H9 (cell line): Measurements from ENCODE around the gene APPBP2. TPM values are rescaled to one million over a fixed set of nuclear protein-coding genes. Genes with fewer than 3 reads are reported as not detected.

Experiments used
- DNase-seq: peaks from one replicate; pipeline ENCODE4 v3.0.0-alpha.2; 2017
- H2AFZ ChIP-seq: one replicate; pipeline ENCODE4 v1.6.1; 2013; ENCODE audit warnings: mild to moderate bottlenecking, low read length, control low read depth, moderate library complexity
- H2AK5ac ChIP-seq: 2 replicates; pipeline ENCODE4 v1.6.1; 2013; ENCODE audit warnings: low read length, control low read depth, mixed read lengths; ENCODE audit not compliant: insufficient read length
- H2BK120ac ChIP-seq: one replicate; pipeline ENCODE4 v1.6.1; 2013; ENCODE audit warnings: low read depth, mild to moderate bottlenecking, low read length, control low read depth, inconsistent platforms; ENCODE audit not compliant: poor library complexity, severe bottlenecking
- H2BK12ac ChIP-seq: 2 replicates; pipeline ENCODE4 v1.6.1; 2013; ENCODE audit warnings: low read length, control low read depth, mixed read lengths, low read depth; ENCODE audit not compliant: insufficient read length
- H2BK15ac ChIP-seq: 2 replicates; pipeline ENCODE4 v1.6.1; 2013; ENCODE audit warnings: low read depth, low read length, control low read depth
- H2BK20ac ChIP-seq: one replicate; pipeline ENCODE4 v1.6.1; 2013; ENCODE audit warnings: low read depth, mild to moderate bottlenecking, low read length, control low read depth, inconsistent platforms; ENCODE audit not compliant: poor library complexity, severe bottlenecking
- H2BK5ac ChIP-seq: 2 replicates; pipeline ENCODE4 v1.6.1; 2013; ENCODE audit warnings: low read length, control low read depth, mixed read lengths; ENCODE audit not compliant: insufficient read length
- H3K14ac ChIP-seq: 2 replicates; pipeline ENCODE4 v1.6.1; 2013; ENCODE audit warnings: low read length, control low read depth; ENCODE audit not compliant: insufficient read depth
- H3K18ac ChIP-seq: 2 replicates; pipeline ENCODE4 v1.6.1; 2013; ENCODE audit warnings: low read depth, mild to moderate bottlenecking, mixed read lengths, low read length, control low read depth; ENCODE audit not compliant: insufficient read length
- H3K23ac ChIP-seq: 2 replicates; pipeline ENCODE4 v1.6.1; 2013; ENCODE audit warnings: low read length, control low read depth, mixed read lengths, low read depth; ENCODE audit not compliant: insufficient read length
- H3K23me2 ChIP-seq: 2 replicates; pipeline ENCODE4 v1.6.1; 2013; ENCODE audit warnings: low read depth, mild to moderate bottlenecking, mixed read lengths, low read length, control low read depth; ENCODE audit not compliant: insufficient read length, poor library complexity, severe bottlenecking
- H3K27ac ChIP-seq: 2 replicates; pipeline ENCODE4 v1.5.1; 2013; ENCODE audit warnings: low read length, control low read depth, mixed read lengths, low read depth; ENCODE audit not compliant: insufficient read length
- H3K27me3 ChIP-seq: 2 replicates; pipeline ENCODE4 v1.6.1; 2013; ENCODE audit warnings: low read length, control low read depth, inconsistent platforms; ENCODE audit not compliant: insufficient read depth
- H3K4ac ChIP-seq: 2 replicates; pipeline ENCODE4 v1.6.1; 2013; ENCODE audit warnings: low read depth, mild to moderate bottlenecking, control low read depth, inconsistent platforms, low read length, moderate library complexity
- H3K4me1 ChIP-seq: 2 replicates; pipeline ENCODE4 v1.6.1; 2013; ENCODE audit warnings: low read length, control low read depth, inconsistent platforms; ENCODE audit not compliant: insufficient read depth
- H3K4me2 ChIP-seq: 2 replicates; pipeline ENCODE4 v1.6.1; 2013; ENCODE audit warnings: low read length, control low read depth, mixed read lengths; ENCODE audit not compliant: insufficient read length, insufficient read depth
- H3K56ac ChIP-seq: 2 replicates; pipeline ENCODE4 v1.6.1; 2013; ENCODE audit warnings: low read depth, mild to moderate bottlenecking, mixed read lengths, low read length, control low read depth; ENCODE audit not compliant: insufficient read length
- H3K79me1 ChIP-seq: 2 replicates; pipeline ENCODE4 v1.6.1; 2013; ENCODE audit warnings: low read depth, mild to moderate bottlenecking, moderate library complexity, low read length, control low read depth, inconsistent platforms; ENCODE audit not compliant: insufficient read depth, poor library complexity, severe bottlenecking
- H3K79me2 ChIP-seq: 2 replicates; pipeline ENCODE4 v1.6.1; 2013; ENCODE audit warnings: low read length, control low read depth, inconsistent platforms; ENCODE audit not compliant: insufficient read depth
- H3K9ac ChIP-seq: 2 replicates; pipeline ENCODE4 v1.6.1; 2013; ENCODE audit warnings: low read length, control low read depth, mixed read lengths; ENCODE audit not compliant: insufficient read length; ENCODE audit errors: extremely low read depth
- H3K9me3 ChIP-seq: one replicate; pipeline ENCODE4 v1.6.1; 2013; ENCODE audit warnings: low read depth, low read length, inconsistent platforms; ENCODE audit not compliant: control insufficient read depth
- H3T11ph ChIP-seq: one replicate; pipeline ENCODE4 v1.6.1; 2013; ENCODE audit warnings: mild to moderate bottlenecking, low read length, control low read depth, inconsistent platforms
- H4K20me1 ChIP-seq: one replicate; pipeline ENCODE4 v1.6.1; 2013; ENCODE audit not compliant: control insufficient read depth, insufficient read length, insufficient read depth
- H4K5ac ChIP-seq: 2 replicates; pipeline ENCODE4 v1.6.1; 2013; ENCODE audit warnings: low read depth, mild to moderate bottlenecking, mixed read lengths, low read length, control low read depth; ENCODE audit not compliant: insufficient read length
- H4K8ac ChIP-seq: replicated peaks from 2 replicates; pipeline ENCODE4 v1.6.1; 2013; ENCODE audit warnings: low read length, control low read depth, mixed read lengths, low read depth; ENCODE audit not compliant: insufficient read length
- H4K91ac ChIP-seq: 2 replicates; pipeline ENCODE4 v1.6.1; 2013; ENCODE audit warnings: low read depth, mild to moderate bottlenecking, moderate library complexity, mixed read lengths, low read length, control low read depth; ENCODE audit not compliant: insufficient read length
- H3K27ac Mint-ChIP-seq, 3 experiments: 2 replicates in 2 of 3; 3 replicates in 1 of 3; pipeline ENCODE4 v1.8.0; 2020 to 2021; ENCODE audit warnings: mixed read lengths in 3 of 3, mild to moderate bottlenecking in 1 of 3, moderate library complexity in 1 of 3
- H3K27me3 Mint-ChIP-seq: 2 replicates; pipeline ENCODE4 v1.8.0; 2021; ENCODE audit warnings: low read depth, mild to moderate bottlenecking, moderate library complexity, mixed read lengths
- H3K36me3 Mint-ChIP-seq, 3 experiments: 2 replicates in 2 of 3; 3 replicates in 1 of 3; pipeline ENCODE4 v1.8.0; 2020 to 2021; ENCODE audit warnings: low read depth in 3 of 3, mixed read lengths in 3 of 3; ENCODE audit not compliant: insufficient read depth in 1 of 3
- H3K4me1 Mint-ChIP-seq, 2 experiments: 2 replicates each; pipeline ENCODE4 v1.8.0; 2020; ENCODE audit warnings: mixed read lengths in 2 of 2
- H3K4me3 Mint-ChIP-seq, 2 experiments: 2 replicates in 1 of 2; 3 replicates in 1 of 2; pipeline ENCODE4 v1.8.0; 2020 to 2021; ENCODE audit warnings: mild to moderate bottlenecking in 2 of 2, mixed read lengths in 2 of 2, moderate library complexity in 1 of 2
- H3K9me3 Mint-ChIP-seq, 2 experiments: 2 replicates in 1 of 2; 3 replicates in 1 of 2; pipeline ENCODE4 v1.8.0; 2020; ENCODE audit warnings: mild to moderate bottlenecking in 2 of 2, mixed read lengths in 2 of 2, moderate library complexity in 1 of 2
- CTCF ChIP-seq: fragments of 200-600 bp; sonication (generic); conservative IDR thresholded peaks from 3 replicates; pipeline ENCODE4 v1.8.0; 2021; ENCODE audit warnings: antibody characterized with exemption, mild to moderate bottlenecking
- WGBS: extraction: QIAGEN DNeasy Blood & Tissue Kit; methylation state at CpG from one replicate; pipeline ENCODE4 v1.1.7; 2013; ENCODE audit warnings: missing lambda C conversion rate, low lambda C conversion rate, mixed read lengths; ENCODE audit not compliant: insufficient read length; ENCODE audit errors: extremely low coverage; 5-methylcytosine and 5-hydroxymethylcytosine counted together
- total RNA-seq: library from RNA; stranded (reverse); gene quantifications from 2 replicates; pipeline ENCODE4 v1.2.1, GENCODE V29; 2021

The APPBP2 gene
- total RNA-seq, 1 experiment from 2014 or later, result 17.0 TPM

- no CpG with 5 or more reads among the region's 4 CpGs for WGBS
- Histone ChIP-seq H4K20me1 (no peaks in the 10 kb centered on the region), H2BK5ac (no peak overlapping the region), H3T11ph (no peak overlapping the region), H4K91ac (no peak overlapping the region), H3K27me3 (no peaks in the 10 kb centered on the region), H3K56ac (no peak overlapping the region), H3K27ac (no peak overlapping the region), H3K9ac (no peak overlapping the region), H2BK12ac (no peak overlapping the region), H2BK15ac (no peak overlapping the region), H3K9me3 (no peaks in the 10 kb centered on the region), H2BK120ac (no peak overlapping the region), H3K18ac (no peak overlapping the region), H4K5ac (no peak overlapping the region), H2BK20ac (no peak overlapping the region), H2AK5ac (no peak overlapping the region), H3K79me2 (no peaks in the 10 kb centered on the region), H3K4me1 (no peaks in the 10 kb centered on the region), H3K79me1 (no peaks in the 10 kb centered on the region), H3K4me2 (no peak overlapping the region), H3K14ac (no peak overlapping the region), H3K4ac (no peak overlapping the region), H3K23me2 (no peaks in the 10 kb centered on the region), H4K8ac (no peak overlapping the region), H3K23ac (no peak overlapping the region), H2AFZ (no peak overlapping the region)
- peaks cover 38 to 41% of the 10 kb centered on the region in 2 experiments for H3K9me3 Mint-ChIP-seq
- no peak for DNase-seq
- H3K27me3 Mint-ChIP-seq, result peaks cover 11% of the 10 kb centered on the region
- no peak overlapping the region for H3K27ac Mint-ChIP-seq
- H3K4me3 Mint-ChIP-seq, result no peak overlapping the region
- peaks cover 12 to 42% (median 27%) of the 10 kb centered on the region in 3 experiments for H3K36me3 Mint-ChIP-seq
- H3K4me1 Mint-ChIP-seq, result no peaks in the 10 kb centered on the region
- no peak for TF ChIP-seq CTCF
Measured at GRCh38 chr17:60481604-60482003, 44.4 kb downstream of the APPBP2 start.
